HepG2 (cell line): ENCODE measurements around the gene MTF2. TPM values are rescaled to one million over a fixed set of nuclear protein-coding genes. Genes with fewer than 3 reads are reported as not detected.
A peak's percentile ranks its signal among the peaks of the same experiment; 100 is the strongest.

Source experiments
- ATAC-seq: fragments of 200-7000 bp; cut with Tn5 transposase; 3 replicates; pipeline ENCODE4 v1.9.1; 2020; ENCODE audit warnings: mild to moderate bottlenecking, moderate library complexity
- BruUV-seq: library from RNA; stranded (reverse); fragments of 400-500 nt; replicated peaks from 2 replicates; lab custom pipeline; 2021; lab: Mats Ljungman, UMichigan
- CTCF ChIA-PET: fragments of 300-600 bp; formaldehyde crosslinking; extraction: SDS; loops from one replicate; lab custom pipeline; 2021; ENCODE audit warnings: low total read pairs, inconsistent platforms, low intra/inter-chr PET ratio; lab: Yijun Ruan, JAX
- POLR2A ChIA-PET: fragments of 350-600 bp; sonication (Branson Sonifier 250); formaldehyde crosslinking; loops from one replicate; lab custom pipeline; 2020; ENCODE audit warnings: antibody characterized with exemption, inconsistent platforms; lab: Yijun Ruan, JAX
- DNase-seq: peaks from one replicate; pipeline ENCODE4 v3.0.0-alpha.2; 2015; ENCODE audit warnings: low spot score
- FAIRE-seq: peaks from 3 replicates; lab custom pipeline; 2011; peaks lifted over from hg19 to GRCh38; lab: Jason Lieb, UNC
- H2AFZ ChIP-seq: one replicate; pipeline ENCODE4 v1.6.1; 2011; ENCODE audit warnings: low read length, inconsistent platforms
- H3K27ac ChIP-seq: fragments of 300-600 bp; 3 replicates; pipeline ENCODE4 v1.8.0; 2011; ENCODE audit warnings: mixed run types, mild to moderate bottlenecking, mixed read lengths, low read length, inconsistent platforms; ENCODE audit not compliant: insufficient read depth; ENCODE audit errors: extremely low read length
- H3K27me3 ChIP-seq, 2 experiments: fragments of 200-600 bp in 1 of 2; 2 replicates in 1 of 2; 3 replicates in 1 of 2; pipeline versions ENCODE4 v1.6.0 to v1.8.0; 2011; ENCODE audit warnings: low read length in 2 of 2, mild to moderate bottlenecking in 2 of 2, moderate library complexity in 2 of 2, inconsistent platforms in 1 of 2; ENCODE audit not compliant: insufficient read depth in 2 of 2, control insufficient read depth in 1 of 2
- H3K36me3 ChIP-seq, 2 experiments: fragments of 200-600 bp in 1 of 2; replicated peaks in 1 of 2; 2 replicates in 1 of 2; 3 replicates in 1 of 2; pipeline versions ENCODE4 v1.5.1 to v1.8.0; 2011; ENCODE audit warnings: low read length in 2 of 2, inconsistent platforms in 1 of 2; ENCODE audit not compliant: insufficient read depth in 2 of 2, control insufficient read depth in 1 of 2
- H3K4me1 ChIP-seq: 2 replicates; pipeline ENCODE4 v1.5.1; 2012; ENCODE audit warnings: low read length, inconsistent platforms; ENCODE audit not compliant: insufficient read depth
- H3K4me2 ChIP-seq: 2 replicates; pipeline ENCODE4 v1.6.0; 2011; ENCODE audit warnings: low read depth, low read length, inconsistent platforms
- H3K4me3 ChIP-seq, 3 experiments: fragments of 200-600 bp in 1 of 3; sonication (generic), shearing (Covaris generic) in 1 of 3; replicated peaks in 1 of 3; 2 replicates each; pipeline ENCODE4 v1.5.1; 2011 to 2016; ENCODE audit warnings: low read length in 3 of 3, inconsistent platforms in 2 of 3, low read depth in 2 of 3, mild to moderate bottlenecking in 2 of 3, control low read depth in 1 of 3, mixed read lengths in 1 of 3; ENCODE audit not compliant: insufficient read depth in 1 of 3
- H3K79me2 ChIP-seq: one replicate; pipeline ENCODE4 v1.6.1; 2011; ENCODE audit warnings: low read length, inconsistent platforms; ENCODE audit not compliant: insufficient read depth
- H3K9ac ChIP-seq: 2 replicates; pipeline ENCODE4 v1.6.0; 2011; ENCODE audit warnings: mild to moderate bottlenecking, low read depth, low read length, inconsistent platforms; ENCODE audit not compliant: insufficient read depth
- H3K9me3 ChIP-seq: 2 replicates; pipeline ENCODE4 v1.5.1; 2012; ENCODE audit warnings: mild to moderate bottlenecking, low read length
- H4K20me1 ChIP-seq: 2 replicates; pipeline ENCODE4 v1.6.0; 2011; ENCODE audit warnings: inconsistent platforms, mild to moderate bottlenecking, low read length, moderate library complexity; ENCODE audit not compliant: insufficient read depth
- CHCHD3 ChIP-seq: sonication (generic); formaldehyde crosslinking; IDR thresholded peaks from 2 replicates; pipeline ENCODE4 v1.8.0; 2022; ENCODE audit warnings: mild to moderate bottlenecking, missing genetic modification reagents, moderate library complexity
- ISX ChIP-seq: sonication (generic); formaldehyde crosslinking; conservative IDR thresholded peaks from 2 replicates; pipeline ENCODE4 v1.5.0; 2020; ENCODE audit warnings: missing genetic modification reagents
- KLF9 ChIP-seq: IDR thresholded peaks from 2 replicates; pipeline ENCODE4 v1.6.1; 2016; ENCODE audit warnings: low read depth
- NFATC3 ChIP-seq: sonication (generic); formaldehyde crosslinking; IDR thresholded peaks from 2 replicates; pipeline ENCODE4 v1.5.1; 2020; ENCODE audit warnings: mild to moderate bottlenecking, missing genetic modification reagents
- PCBP2 ChIP-seq: fragments of 200-400 bp; formaldehyde crosslinking; optimal IDR thresholded peaks from 2 replicates; pipeline ENCODE3; 2018; ENCODE audit warnings: low read length, low read depth; ENCODE audit not compliant: poor library complexity, severe bottlenecking
- SMC3 ChIP-seq: IDR thresholded peaks from 2 replicates; pipeline ENCODE4 v1.6.1; 2011; ENCODE audit warnings: low read length, improper control_type of control experiment
- TGIF2 ChIP-seq: IDR thresholded peaks from 2 replicates; pipeline ENCODE4 v1.6.1; 2016; ENCODE audit warnings: control low read depth, missing compliant biosample characterization
- ZFP1 ChIP-seq: IDR thresholded peaks from 2 replicates; pipeline ENCODE4 v1.6.1; 2016
- ZNF263 ChIP-seq: sonication (generic); formaldehyde crosslinking; IDR thresholded peaks from 2 replicates; pipeline ENCODE4 v1.4.0; 2020; ENCODE audit warnings: missing genetic modification reagents
- ZNF883 ChIP-seq: sonication (generic); formaldehyde crosslinking; IDR thresholded peaks from 2 replicates; pipeline ENCODE4 v1.5.1; 2020; ENCODE audit warnings: mild to moderate bottlenecking, missing genetic modification reagents; ENCODE audit errors: not compliant biosample characterization
- WGBS: methylation state at CpG from one replicate; pipeline ENCODE4 v1.1.6; 2017; ENCODE audit warnings: low lambda C conversion rate; 5-methylcytosine and 5-hydroxymethylcytosine counted together
- in situ Hi-C: cut with HindIII; loops from 2 replicates; pipeline ENCODE4 v1.10.0; 2017; ENCODE audit warnings: low pct_unique_long_range_greater_than_20kb; ENCODE audit not compliant: extremely low pct_ligation_motif_present
- intact Hi-C: fragments of 100-400 bp; cut with micrococcal nuclease; formaldehyde crosslinking; loops from one replicate; pipeline ENCODE4 v1.10.0; 2022; ENCODE audit not compliant: unreplicated experiment
- polyA plus RNA-seq, 8 experiments: library from polyadenylated mRNA; depleted of rRNA in 3 of 8; stranded (reverse) in 7 of 8; unstranded in 1 of 8; fragments of >200 nt; fragmentation: Illumina TruSeq in 4 of 8; extraction: Trizol in 4 of 8; gene quantifications; 2 replicates each; pipeline versions ENCODE4 v1.2.1 to v1.2.3, GENCODE V29; 2011 to 2016; ENCODE audit warnings: low read depth in 4 of 8, missing spikeins in 1 of 8, mixed read lengths in 1 of 8; ENCODE audit not compliant: insufficient read depth in 1 of 8
- total RNA-seq, 5 experiments: library from RNA; depleted of rRNA; stranded (reverse); fragments of >200 nt; fragmentation: Illumina TruSeq; extraction: Trizol; gene quantifications; 2 replicates each; pipeline ENCODE4 v1.2.3, GENCODE V29; 2016; ENCODE audit warnings: low read depth in 1 of 5
- TF ChIP-seq, protein P1 (sequence below): sonication (generic); formaldehyde crosslinking; conservative IDR thresholded peaks from 2 replicates; pipeline ENCODE4 v1.4.0; 2020; ENCODE audit warnings: missing genetic modification reagents
- TF ChIP-seq, protein P2 (sequence below): sonication (generic); formaldehyde crosslinking; IDR thresholded peaks from 2 replicates; pipeline ENCODE4 v1.5.0; 2020; ENCODE audit warnings: mild to moderate bottlenecking, missing genetic modification reagents

The MTF2 gene
- total and polyA plus RNA-seq, 2 of the 13 experiments (the other 11 are each of a cell fraction or from before 2014, with no cell fraction given), result 48.7 to 53.9 TPM

DNA sequence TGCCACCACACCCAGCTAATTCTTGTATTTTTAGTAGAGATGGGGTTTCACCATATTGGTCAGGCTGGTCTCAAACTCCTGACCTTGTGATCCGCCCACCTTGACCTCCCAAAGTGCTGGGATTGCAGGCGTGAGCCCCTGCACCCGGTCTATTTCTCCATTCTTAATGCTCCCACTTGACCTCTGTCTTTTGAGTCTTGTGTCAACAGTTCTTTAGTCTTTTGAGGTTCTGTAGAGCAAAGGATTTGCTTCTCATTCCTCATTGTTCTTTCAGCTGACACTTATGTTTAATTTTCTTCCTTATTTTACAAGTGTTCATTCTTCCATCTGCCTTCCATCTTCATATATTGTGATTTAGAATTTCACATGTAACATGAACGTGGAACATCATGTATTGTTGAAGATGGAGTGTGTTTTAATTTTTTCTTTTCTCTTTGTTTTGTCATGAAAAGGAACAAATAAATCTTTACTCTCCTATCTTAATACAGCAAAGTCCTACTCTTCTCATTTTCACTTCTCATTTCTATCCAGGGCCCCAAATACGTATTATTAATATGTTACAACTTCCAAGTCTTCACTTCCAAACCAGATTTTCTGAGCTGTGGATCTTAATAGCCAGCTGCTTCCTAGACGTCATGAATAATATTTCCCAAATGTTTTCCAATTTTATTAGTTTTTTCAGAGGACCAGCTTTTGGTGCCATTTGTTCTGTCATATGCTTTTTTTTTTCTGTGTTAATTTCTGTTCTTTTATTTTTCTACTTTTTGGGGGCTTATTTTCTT, 16.9 kb downstream of the MTF2 start:
- peaks cover 6% of the 10 kb centered on the region for H4K20me1 ChIP-seq

DNA sequence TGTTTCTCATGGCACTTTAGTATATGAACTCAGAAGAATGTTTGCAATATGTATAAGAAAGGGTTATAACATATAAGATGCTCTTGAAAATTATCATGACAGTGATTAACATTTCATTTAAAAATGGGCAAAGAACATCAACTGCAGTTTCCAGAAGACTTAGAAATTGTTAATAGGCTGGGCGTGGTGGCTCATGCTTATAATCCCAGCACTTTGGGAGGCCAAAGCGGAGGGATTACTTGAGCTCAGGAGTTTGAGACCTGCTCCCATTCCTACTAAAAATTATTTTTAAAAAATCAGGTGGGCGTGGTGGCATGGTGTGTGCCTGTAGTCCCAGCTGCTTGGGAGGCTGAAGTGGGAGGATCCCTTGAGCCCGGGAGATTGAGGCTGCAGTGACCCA, 23.1 kb downstream of the MTF2 start:
- H3K27ac ChIP-seq, result no peak overlapping the region
- H3K36me3 ChIP-seq, result peaks cover 1 to 9% of the 10 kb centered on the region in 2 experiments; a peak in 4 of 5 replicates
- no peak overlapping the region for H3K9ac ChIP-seq
- H3K27me3 ChIP-seq, result no peaks in the 10 kb centered on the region
- POLR2A ChIA-PET, result no interaction called here
- H2AFZ ChIP-seq, result no peak overlapping the region
- no peak for ATAC-seq
- FAIRE-seq, result no peak
- WGBS, result 99% methylated on average over 4 of the region's 4 CpGs
- DNase-seq, result no peak
- CTCF ChIA-PET, result no interaction called here
- H3K4me2 ChIP-seq, result no peak overlapping the region
- in situ Hi-C loops (no loop called here), intact Hi-C loops (no loop called here)
- H3K4me3 ChIP-seq, result no peak overlapping the region
- BruUV-seq, result no TSS peak
- H3K4me1 ChIP-seq, result no peaks in the 10 kb centered on the region
- no peak for TF ChIP-seq ZNF263
- TF ChIP-seq, protein P1, sequence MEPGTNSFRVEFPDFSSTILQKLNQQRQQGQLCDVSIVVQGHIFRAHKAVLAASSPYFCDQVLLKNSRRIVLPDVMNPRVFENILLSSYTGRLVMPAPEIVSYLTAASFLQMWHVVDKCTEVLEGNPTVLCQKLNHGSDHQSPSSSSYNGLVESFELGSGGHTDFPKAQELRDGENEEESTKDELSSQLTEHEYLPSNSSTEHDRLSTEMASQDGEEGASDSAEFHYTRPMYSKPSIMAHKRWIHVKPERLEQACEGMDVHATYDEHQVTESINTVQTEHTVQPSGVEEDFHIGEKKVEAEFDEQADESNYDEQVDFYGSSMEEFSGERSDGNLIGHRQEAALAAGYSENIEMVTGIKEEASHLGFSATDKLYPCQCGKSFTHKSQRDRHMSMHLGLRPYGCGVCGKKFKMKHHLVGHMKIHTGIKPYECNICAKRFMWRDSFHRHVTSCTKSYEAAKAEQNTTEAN (CRISPR knock-in tag), result no peak
- no peak for TF ChIP-seq TGIF2
- TF ChIP-seq, protein P2, sequence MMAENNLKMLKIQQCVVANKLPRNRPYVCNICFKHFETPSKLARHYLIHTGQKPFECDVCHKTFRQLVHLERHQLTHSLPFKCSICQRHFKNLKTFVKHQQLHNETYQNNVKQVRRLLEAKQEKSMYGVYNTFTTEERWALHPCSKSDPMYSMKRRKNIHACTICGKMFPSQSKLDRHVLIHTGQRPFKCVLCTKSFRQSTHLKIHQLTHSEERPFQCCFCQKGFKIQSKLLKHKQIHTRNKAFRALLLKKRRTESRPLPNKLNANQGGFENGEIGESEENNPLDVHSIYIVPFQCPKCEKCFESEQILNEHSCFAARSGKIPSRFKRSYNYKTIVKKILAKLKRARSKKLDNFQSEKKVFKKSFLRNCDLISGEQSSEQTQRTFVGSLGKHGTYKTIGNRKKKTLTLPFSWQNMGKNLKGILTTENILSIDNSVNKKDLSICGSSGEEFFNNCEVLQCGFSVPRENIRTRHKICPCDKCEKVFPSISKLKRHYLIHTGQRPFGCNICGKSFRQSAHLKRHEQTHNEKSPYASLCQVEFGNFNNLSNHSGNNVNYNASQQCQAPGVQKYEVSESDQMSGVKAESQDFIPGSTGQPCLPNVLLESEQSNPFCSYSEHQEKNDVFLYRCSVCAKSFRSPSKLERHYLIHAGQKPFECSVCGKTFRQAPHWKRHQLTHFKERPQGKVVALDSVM, result peak; percentile 25; the same call in 1 of the 2 replicates
- no peak for TF ChIP-seq NFATC3 (CRISPR knock-in tag)
- TF ChIP-seq KLF9 (CRISPR knock-in tag), result no peak
- no peak for TF ChIP-seq SMC3
- TF ChIP-seq ISX (CRISPR knock-in tag), result no peak
- peaks cover 85% of the 10 kb centered on the region for H3K79me2 ChIP-seq
- 0 out of 2 replicates have a peak, but pooled peaks cover 3% of the 10 kb centered on the region for H4K20me1 ChIP-seq
- H3K9me3 ChIP-seq, result no peaks in the 10 kb centered on the region

More for the DNA sequence above, 16.9 kb downstream of the MTF2 start:
- Histone ChIP-seq H3K4me3 (no peak overlapping the region), H3K36me3 (peaks cover 0 to 3% of the 10 kb centered on the region in 2 experiments; a peak in 2 of 5 replicates), H2AFZ (no peak overlapping the region), H3K27ac (no peak overlapping the region), H3K4me2 (no peak overlapping the region), H3K79me2 (peaks cover 96% of the 10 kb centered on the region), H3K9ac (no peak overlapping the region), H3K27me3 (no peaks in the 10 kb centered on the region), H3K4me1 (peaks cover 29% of the 10 kb centered on the region), H3K9me3 (no peaks in the 10 kb centered on the region)
- WGBS, result 91% methylated on average over 6 of the region's 6 CpGs
- ATAC-seq (no peak), FAIRE-seq (no peak), DNase-seq (no peak)
- TF ChIP-seq PCBP2 (no peak), ZNF883 (CRISPR knock-in tag) (no peak), CHCHD3 (CRISPR knock-in tag) (no peak), ZFP1 (CRISPR knock-in tag) (no peak)
- intact Hi-C loops, result no loop called here
- BruUV-seq, result no TSS peak
- ChIA-PET CTCF (no interaction called here), POLR2A (interaction anchor here (1.2 to 1.9 kb wide), 3 partner anchors 15 to 18 kb away, joined by 3 to 5 read pairs (median 4); partner anchors contain the start of gene MTF2)
- in situ Hi-C loops, result no loop called here
